Endothelial cell (in vitro differentiated cells): ENCODE data around the gene JOSD1. TPM values are rescaled to one million over a fixed set of nuclear protein-coding genes. Genes with fewer than 3 reads are reported as not detected.

Source experiments
- DNase-seq: peaks from one replicate; pipeline ENCODE4 v3.0.0; 2021; ENCODE audit warnings: low spot score
- H3K27ac Mint-ChIP-seq: one replicate; pipeline ENCODE4 v1.8.0; 2021; ENCODE audit warnings: mixed read lengths, inconsistent platforms; ENCODE audit not compliant: unreplicated experiment
- H3K27me3 Mint-ChIP-seq: one replicate; pipeline ENCODE4 v1.8.0; 2021; ENCODE audit warnings: mild to moderate bottlenecking, moderate library complexity, mixed read lengths, inconsistent platforms; ENCODE audit not compliant: unreplicated experiment
- H3K36me3 Mint-ChIP-seq: one replicate; pipeline ENCODE4 v1.8.0; 2021; ENCODE audit warnings: mild to moderate bottlenecking, low read depth, mixed read lengths, inconsistent platforms; ENCODE audit not compliant: unreplicated experiment
- H3K4me1 Mint-ChIP-seq: one replicate; pipeline ENCODE4 v1.8.0; 2021; ENCODE audit warnings: mild to moderate bottlenecking, mixed read lengths, inconsistent platforms; ENCODE audit not compliant: unreplicated experiment
- H3K4me3 Mint-ChIP-seq: one replicate; pipeline ENCODE4 v1.8.0; 2021; ENCODE audit warnings: mild to moderate bottlenecking, mixed read lengths, inconsistent platforms; ENCODE audit not compliant: unreplicated experiment
- H3K9me3 Mint-ChIP-seq: one replicate; pipeline ENCODE4 v1.8.0; 2021; ENCODE audit warnings: mixed read lengths, inconsistent platforms; ENCODE audit not compliant: unreplicated experiment
- total RNA-seq: library from RNA; stranded (reverse); fragmentation: NEBNext Ultra II Directional; extraction: Animal tissue kit (Norgen Biotek cat#: 25700); gene quantifications from one replicate; pipeline ENCODE4 v1.2.1, GENCODE V29; 2021; ENCODE audit not compliant: unreplicated experiment
- TF ChIP-seq, protein P1 (sequence below): fragments of 200-600 bp; sonication (generic); IDR thresholded peaks from one replicate; pipeline ENCODE4 v1.5.0; 2021; ENCODE audit warnings: antibody characterized with exemption; ENCODE audit not compliant: unreplicated experiment

Gene JOSD1
- total RNA-seq, 1 donor from 2014 or later, result 49.6 TPM

DNA sequence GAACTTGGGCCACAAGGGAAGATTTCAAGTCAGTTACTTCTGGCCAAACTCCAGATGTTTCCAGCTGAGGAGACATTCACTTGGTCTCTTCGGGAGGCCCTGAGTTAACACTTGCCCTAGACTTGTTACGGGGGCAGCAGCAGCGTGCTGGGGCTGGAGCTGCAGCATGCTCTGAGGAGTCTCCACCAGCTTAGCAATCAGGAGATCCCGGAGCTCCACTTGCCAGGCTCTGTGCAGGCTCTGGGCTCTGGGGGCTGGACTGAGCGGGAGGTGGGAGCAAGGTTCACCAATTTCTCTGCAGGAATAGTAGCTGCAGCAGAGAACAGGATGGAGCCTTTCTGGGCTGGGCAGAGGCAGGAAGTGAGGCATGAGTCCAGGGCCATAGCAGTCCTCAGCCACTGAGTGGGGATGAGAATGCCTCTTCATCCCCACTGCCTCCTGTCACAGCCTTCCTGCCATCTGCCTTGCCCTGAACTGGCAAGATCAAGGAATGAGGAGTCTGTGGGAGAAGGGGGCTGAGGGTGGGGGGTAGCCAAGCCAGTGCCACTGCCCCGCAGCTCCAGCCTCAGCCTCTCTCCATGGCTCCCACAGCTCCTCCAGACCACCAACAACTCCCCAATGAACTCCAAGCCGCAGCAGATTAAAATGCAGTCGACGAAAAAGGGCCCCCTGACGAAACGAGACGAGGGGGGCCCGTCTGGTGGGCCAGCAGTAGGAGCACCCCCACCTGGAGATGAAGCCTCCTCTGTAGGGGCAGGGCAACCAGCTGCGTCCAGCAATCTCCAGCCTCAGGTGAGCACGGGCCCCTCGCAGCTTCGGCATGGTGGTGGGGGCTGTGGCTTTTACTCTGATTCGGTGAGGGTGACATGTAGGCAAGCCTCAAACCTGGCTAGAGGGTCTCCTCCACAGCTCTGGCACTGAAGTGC lies 28.4 kb upstream of the JOSD1 start:
- peaks cover 48% of the 10 kb centered on the region for H3K36me3 Mint-ChIP-seq
- H3K9me3 Mint-ChIP-seq, result no peaks in the 10 kb centered on the region
- DNase-seq, result no peak
- peaks cover 5% of the 10 kb centered on the region for H3K27me3 Mint-ChIP-seq
- H3K4me1 Mint-ChIP-seq, result peaks cover 9% of the 10 kb centered on the region
- no peak overlapping the region for H3K4me3 Mint-ChIP-seq
- H3K27ac Mint-ChIP-seq, result peak overlapping the region; percentile 18
- TF ChIP-seq, protein P1, sequence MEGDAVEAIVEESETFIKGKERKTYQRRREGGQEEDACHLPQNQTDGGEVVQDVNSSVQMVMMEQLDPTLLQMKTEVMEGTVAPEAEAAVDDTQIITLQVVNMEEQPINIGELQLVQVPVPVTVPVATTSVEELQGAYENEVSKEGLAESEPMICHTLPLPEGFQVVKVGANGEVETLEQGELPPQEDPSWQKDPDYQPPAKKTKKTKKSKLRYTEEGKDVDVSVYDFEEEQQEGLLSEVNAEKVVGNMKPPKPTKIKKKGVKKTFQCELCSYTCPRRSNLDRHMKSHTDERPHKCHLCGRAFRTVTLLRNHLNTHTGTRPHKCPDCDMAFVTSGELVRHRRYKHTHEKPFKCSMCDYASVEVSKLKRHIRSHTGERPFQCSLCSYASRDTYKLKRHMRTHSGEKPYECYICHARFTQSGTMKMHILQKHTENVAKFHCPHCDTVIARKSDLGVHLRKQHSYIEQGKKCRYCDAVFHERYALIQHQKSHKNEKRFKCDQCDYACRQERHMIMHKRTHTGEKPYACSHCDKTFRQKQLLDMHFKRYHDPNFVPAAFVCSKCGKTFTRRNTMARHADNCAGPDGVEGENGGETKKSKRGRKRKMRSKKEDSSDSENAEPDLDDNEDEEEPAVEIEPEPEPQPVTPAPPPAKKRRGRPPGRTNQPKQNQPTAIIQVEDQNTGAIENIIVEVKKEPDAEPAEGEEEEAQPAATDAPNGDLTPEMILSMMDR, result no peak

DNA sequence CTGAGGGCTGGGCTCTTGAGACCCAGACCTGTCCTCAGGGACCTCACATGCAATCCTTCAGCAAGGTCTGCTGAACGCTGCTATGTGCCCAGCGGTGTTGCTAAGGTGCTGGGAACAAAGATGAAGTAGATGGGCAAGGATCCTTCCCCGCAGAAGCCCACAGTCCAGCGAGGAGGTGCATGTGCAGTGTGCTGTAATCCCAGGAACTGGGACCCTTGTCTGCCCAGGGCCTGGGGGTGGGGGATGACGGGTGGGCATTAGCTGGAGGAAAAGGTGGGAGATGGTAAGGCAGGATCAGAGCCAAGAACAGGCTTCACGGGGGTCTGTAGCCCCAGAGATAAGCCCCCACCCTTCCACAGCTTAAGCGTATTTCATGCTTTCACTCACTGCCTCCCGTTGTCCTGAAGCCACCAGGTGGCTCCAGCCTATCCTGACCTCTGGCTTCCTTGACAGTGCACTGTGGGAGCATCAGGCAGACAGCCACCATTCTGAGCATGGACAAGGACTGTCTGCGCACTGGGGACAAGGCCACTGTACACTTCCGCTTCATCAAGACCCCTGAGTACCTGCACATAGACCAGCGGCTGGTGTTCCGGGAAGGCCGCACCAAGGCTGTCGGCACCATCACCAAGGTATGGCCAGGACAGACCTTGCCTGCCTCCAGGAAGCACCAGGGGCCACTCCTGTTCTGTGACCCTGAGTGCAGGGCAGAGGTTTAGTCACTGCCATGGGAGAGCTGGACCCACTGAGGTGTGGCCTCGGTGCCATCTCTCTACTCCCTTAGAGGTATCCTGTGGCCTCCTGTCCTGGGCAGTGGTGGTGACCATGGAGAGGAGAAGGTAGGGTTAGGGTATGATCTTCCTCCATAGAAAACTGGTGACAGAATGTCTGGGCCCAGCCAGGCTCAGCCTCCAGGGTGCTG lies 27.0 kb upstream of the JOSD1 start:
- Mint-ChIP-seq H3K9me3 (no peaks in the 10 kb centered on the region), H3K4me1 (peaks cover 9% of the 10 kb centered on the region), H3K27me3 (peaks cover 3% of the 10 kb centered on the region), H3K36me3 (peaks cover 55% of the 10 kb centered on the region), H3K4me3 (no peak overlapping the region), H3K27ac (no peak overlapping the region)
- DNase-seq, result no peak
- TF ChIP-seq, protein P1, result no peak

DNA sequence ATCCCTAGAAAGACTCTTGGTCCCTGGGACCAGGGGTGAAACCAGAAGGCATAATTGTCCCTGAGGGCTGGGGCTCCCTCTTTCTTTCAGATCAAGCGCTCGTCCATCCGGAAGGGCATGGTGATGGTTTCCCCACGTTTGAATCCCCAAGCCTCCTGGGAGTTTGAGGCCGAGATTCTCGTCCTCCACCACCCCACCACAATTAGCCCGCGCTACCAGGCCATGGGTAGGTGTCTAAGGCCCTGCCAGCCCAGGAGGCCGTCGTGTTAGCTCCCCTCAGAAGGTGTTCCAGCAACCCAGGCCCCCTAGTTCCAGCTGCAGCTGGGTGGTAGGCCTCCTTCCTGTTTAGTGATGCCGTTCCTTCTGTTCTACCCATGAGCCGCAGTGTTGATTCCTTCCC lies 26.4 kb upstream of the JOSD1 start:
- no peak for DNase-seq
- Mint-ChIP-seq H3K27ac (no peak overlapping the region), H3K27me3 (peaks cover 3% of the 10 kb centered on the region), H3K4me1 (peaks cover 9% of the 10 kb centered on the region), H3K36me3 (peaks cover 60% of the 10 kb centered on the region), H3K9me3 (no peaks in the 10 kb centered on the region), H3K4me3 (no peak overlapping the region)
- TF ChIP-seq, protein P1, result no peak

DNA sequence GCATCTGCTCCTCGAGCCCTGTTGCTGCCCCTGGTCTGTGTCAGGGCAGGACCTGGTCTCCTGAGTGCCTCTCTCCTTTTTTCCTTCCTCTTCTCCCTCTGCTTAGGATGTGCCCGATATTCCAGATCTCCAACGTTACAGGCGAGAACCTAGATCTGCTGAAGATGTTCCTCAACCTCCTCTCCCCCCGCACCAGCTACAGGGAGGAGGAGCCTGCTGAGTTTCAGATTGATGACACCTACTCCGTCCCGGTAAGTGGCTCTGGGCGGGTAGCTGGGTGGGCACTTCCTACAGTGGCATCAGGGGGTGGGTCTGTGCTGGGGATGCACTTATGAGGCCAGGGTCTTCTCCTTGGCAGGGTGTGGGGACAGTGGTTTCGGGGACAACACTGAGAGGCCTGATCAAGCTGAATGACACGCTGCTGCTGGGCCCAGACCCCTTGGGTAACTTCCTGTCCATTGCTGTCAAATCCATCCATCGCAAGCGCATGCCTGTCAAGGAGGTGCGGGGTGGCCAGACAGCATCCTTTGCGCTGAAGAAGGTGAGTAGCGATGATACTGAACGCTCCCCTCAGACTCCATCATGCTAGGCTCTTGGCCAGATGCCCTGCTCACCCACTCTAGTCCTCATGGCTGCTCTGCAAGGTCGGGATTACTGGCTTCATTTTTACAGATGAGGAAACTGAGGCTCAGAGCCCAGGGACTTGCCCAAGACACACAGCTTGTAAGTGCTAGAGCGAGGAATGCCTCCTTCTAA lies 25.3 kb upstream of the JOSD1 start:
- Mint-ChIP-seq H3K27me3 (peaks cover 3% of the 10 kb centered on the region), H3K27ac (no peak overlapping the region), H3K4me3 (no peak overlapping the region), H3K4me1 (peaks cover 9% of the 10 kb centered on the region), H3K9me3 (no peaks in the 10 kb centered on the region), H3K36me3 (peaks cover 66% of the 10 kb centered on the region)
- DNase-seq, result no peak
- TF ChIP-seq, protein P1, result no peak
